Peyer's patch (tissue), 4 donors: ENCODE measurements around the gene MATN3. TPM values are rescaled to one million over a fixed set of nuclear protein-coding genes. Genes with fewer than 3 reads are reported as not detected.

Source experiments
- DNase-seq, 3 donors: peaks; one replicate each; pipeline ENCODE4 v3.0.0-alpha.2; 2017 to 2019
- H3K27ac ChIP-seq, 4 donors: fragments of 200-600 bp; sonication (generic); one replicate each; pipeline ENCODE4 v1.5.1; 2016 to 2019
- H3K27me3 ChIP-seq, 2 donors: fragments of 200-600 bp; sonication (generic); one replicate each; pipeline ENCODE4 v1.5.1; 2019
- H3K36me3 ChIP-seq, 3 donors: fragments of 200-600 bp; sonication (generic); one replicate each; pipeline ENCODE4 v1.5.1; 2016 to 2019
- H3K4me1 ChIP-seq, 4 donors: fragments of 200-600 bp; sonication (generic); one replicate each; pipeline ENCODE4 v1.5.1; 2016 to 2019
- H3K4me3 ChIP-seq, 4 donors: fragments of 200-600 bp; sonication (generic); 1 replicate in 3 of 4; 2 replicates in 1 of 4; pipeline ENCODE4 v1.5.1; 2016 to 2019; ENCODE audit warnings: mild to moderate bottlenecking in 1 of 4
- H3K9me3 ChIP-seq, 4 donors: fragments of 200-600 bp; sonication (generic); one replicate each; pipeline ENCODE4 v1.5.1; 2016 to 2019; ENCODE audit warnings: mild to moderate bottlenecking in 1 of 4
- CTCF ChIP-seq, 6 experiments: fragments of 450-650 bp in 4 of 6; fragments of 200-600 bp in 2 of 6; sonication (generic) in 1 of 6; IDR thresholded peaks; one replicate each; pipeline ENCODE4 v1.5.1; 2017 to 2019; ENCODE audit warnings: antibody characterized with exemption in 6 of 6, mild to moderate bottlenecking in 3 of 6, moderate library complexity in 1 of 6
- POLR2A ChIP-seq, 2 donors: fragments of 450-650 bp; IDR thresholded peaks; one replicate each; pipeline ENCODE4 v1.5.1; 2017; ENCODE audit warnings: antibody characterized with exemption in 2 of 2, mild to moderate bottlenecking in 2 of 2, moderate library complexity in 2 of 2
- total RNA-seq, 4 donors: library from RNA; depleted of rRNA; stranded (reverse); fragments of >200 nt; gene quantifications; one replicate each; pipeline ENCODE4 v1.1.0, GENCODE V29; 2016

MATN3 gene
- total RNA-seq: under 1 TPM in 1 of 4 donors, not detected in 3; 0.40 TPM

GRCh38 chr2:20012282-20013125 lies at the start of gene MATN3:
MATN3 (minus strand) TSS chr2:20012668; CDS start chr2:20012631, 37 bp downstream.
- H3K9me3 ChIP-seq: no peaks in the 10 kb centered on the region
- H3K4me3 ChIP-seq: peak within 1 kb of the TSS; percentile 33 to 62 (median 54)
- peaks cover 0 to 5% of the 10 kb centered on the region in 2 donors for H3K27me3 ChIP-seq
- H3K27ac ChIP-seq: peak within 1 kb of the TSS in 1 of 4 donors; percentile 11
- H3K4me1 ChIP-seq: peaks cover 0 to 13% (median 11%) of the 10 kb centered on the region in 4 donors
- peak in 1 of 3 donors; percentile 64 for DNase-seq
- no peak for TF ChIP-seq CTCF (IDR thresholded peaks at IDR 0.05)
- TF ChIP-seq POLR2A (IDR thresholded peaks at IDR 0.05): no peak
- H3K36me3 ChIP-seq: no peaks in the 10 kb centered on the region

GRCh38 chr2:20061940-20062339 lies 49.5 kb upstream of the MATN3 start:
- no peak for DNase-seq
- TF ChIP-seq CTCF (IDR thresholded peaks at IDR 0.05): no peak
- no peak for TF ChIP-seq POLR2A (IDR thresholded peaks at IDR 0.05)
- Histone ChIP-seq H3K27ac (no peak overlapping the region), H3K4me1 (peaks cover 0 to 11% (median 0%) of the 10 kb centered on the region in 4 donors), H3K9me3 (no peaks in the 10 kb centered on the region), H3K36me3 (no peaks in the 10 kb centered on the region), H3K27me3 (no peaks in the 10 kb centered on the region), H3K4me3 (no peak overlapping the region)

GRCh38 chr2:20061476-20061875 lies 49.0 kb upstream of the MATN3 start:
- Histone ChIP-seq H3K4me3 (no peak overlapping the region), H3K27ac (no peak overlapping the region), H3K9me3 (no peaks in the 10 kb centered on the region), H3K27me3 (no peaks in the 10 kb centered on the region), H3K4me1 (peaks cover 0 to 9% (median 0%) of the 10 kb centered on the region in 4 donors), H3K36me3 (no peaks in the 10 kb centered on the region)
- no peak for DNase-seq
- TF ChIP-seq CTCF (IDR thresholded peaks at IDR 0.05) (no peak), POLR2A (IDR thresholded peaks at IDR 0.05) (no peak)

- no peak for DNase-seq
- H3K36me3 ChIP-seq: no peaks in the 10 kb centered on the region
Measured at GRCh38 chr2:20060106-20060505, 47.6 kb upstream of the MATN3 start.

DNA sequence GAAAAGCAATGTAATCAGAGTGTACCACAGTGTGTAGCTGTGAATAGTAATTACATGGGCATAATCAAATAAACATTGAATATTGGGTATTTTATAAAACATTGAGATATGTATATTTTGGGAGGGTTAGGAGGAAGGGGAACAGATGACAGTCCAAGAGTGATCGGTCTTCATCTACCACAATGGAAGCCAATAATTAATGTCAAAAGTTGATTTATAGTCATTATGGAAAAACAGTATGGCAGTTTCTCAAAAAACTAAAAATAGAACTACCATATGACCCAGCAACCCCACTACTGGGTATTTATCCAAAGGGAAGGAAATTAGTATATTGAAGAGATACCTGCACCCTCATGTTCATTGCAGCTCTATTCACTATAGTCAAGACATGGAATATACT lies 44.8 kb upstream of the MATN3 start:
- peaks cover 0 to 7% (median 0%) of the 10 kb centered on the region in 4 donors for H3K4me1 ChIP-seq
- H3K36me3 ChIP-seq: no peaks in the 10 kb centered on the region
- no peak overlapping the region for H3K27ac ChIP-seq
- no peak overlapping the region for H3K4me3 ChIP-seq
- DNase-seq: no peak
- TF ChIP-seq CTCF (IDR thresholded peaks at IDR 0.05) (no peak), POLR2A (IDR thresholded peaks at IDR 0.05) (no peak)
- H3K27me3 ChIP-seq: no peaks in the 10 kb centered on the region
- no peaks in the 10 kb centered on the region for H3K9me3 ChIP-seq

More at GRCh38 chr2:20060106-20060505, 47.6 kb upstream of the MATN3 start:
- Histone ChIP-seq H3K9me3 (no peaks in the 10 kb centered on the region), H3K4me1 (no peaks in the 10 kb centered on the region), H3K4me3 (no peak overlapping the region), H3K27me3 (no peaks in the 10 kb centered on the region), H3K27ac (no peak overlapping the region)
- TF ChIP-seq POLR2A (IDR thresholded peaks at IDR 0.05) (no peak), CTCF (IDR thresholded peaks at IDR 0.05) (no peak)
